Metanephros (tissue), 2 donors: Measurements from ENCODE around the gene TCF3. TPM values are rescaled to one million over a fixed set of nuclear protein-coding genes. Genes with fewer than 3 reads are reported as not detected.

Experiments used
- small RNA-seq: library from RNA; depleted of rRNA; stranded (forward); fragments of <200 nt; gene quantifications from one replicate; pipeline ENCODE3, GENCODE V24; 2014; ENCODE audit warnings: low replicate concordance
- total RNA-seq: library from RNA; depleted of rRNA; stranded (reverse); fragments of >200 nt; gene quantifications from one replicate; pipeline ENCODE4 v1.2.3, GENCODE V29; 2014

The TCF3 gene
- total RNA-seq = 80.4 TPM

DNA sequence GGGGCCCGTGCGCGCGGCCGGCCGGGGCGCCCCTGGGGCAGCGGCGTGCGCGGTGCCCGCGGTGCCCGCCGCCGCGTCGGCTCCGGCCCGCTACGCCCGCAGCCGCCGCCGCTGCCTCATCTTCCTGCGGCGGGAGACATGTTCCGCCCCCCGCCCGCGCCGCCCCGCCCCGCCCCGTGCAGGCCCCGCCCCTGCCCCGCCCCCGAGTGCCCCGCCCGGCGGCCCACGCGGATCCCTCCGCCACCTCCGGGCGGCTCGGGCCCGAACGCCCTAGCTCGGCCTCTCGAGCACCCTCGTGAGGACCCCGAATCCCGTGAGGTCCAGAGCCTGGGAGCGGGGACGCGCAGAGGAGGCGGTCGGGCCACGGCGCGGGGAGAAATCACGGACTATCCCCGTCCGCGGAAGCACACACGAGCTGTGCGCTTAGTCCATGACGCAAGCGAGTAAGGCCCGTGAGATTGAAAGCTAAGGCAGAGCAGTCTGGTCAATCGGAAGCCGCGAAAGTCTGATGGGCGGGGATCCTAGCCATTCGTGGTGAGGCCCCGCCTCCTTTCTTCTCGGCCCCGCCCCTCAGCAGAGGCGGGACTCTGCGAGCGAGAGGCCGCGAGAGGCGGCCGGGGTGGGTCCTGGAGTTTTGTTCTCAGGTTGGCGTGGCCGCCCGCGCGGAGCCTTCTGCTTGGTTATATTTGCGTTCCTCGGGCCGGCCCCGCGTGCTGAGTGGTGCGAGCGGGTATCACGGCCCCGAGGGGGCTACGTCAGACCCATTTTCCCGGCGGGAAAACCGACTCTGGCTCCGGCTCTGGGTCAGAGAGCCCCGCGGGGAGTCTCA, at the start of gene TCF3:
TSS of gene TCF3 (minus strand) at position 145 of the 829 bp plus-strand sequence. CDS start 2,367 bp downstream, outside the sequence.

DNA sequence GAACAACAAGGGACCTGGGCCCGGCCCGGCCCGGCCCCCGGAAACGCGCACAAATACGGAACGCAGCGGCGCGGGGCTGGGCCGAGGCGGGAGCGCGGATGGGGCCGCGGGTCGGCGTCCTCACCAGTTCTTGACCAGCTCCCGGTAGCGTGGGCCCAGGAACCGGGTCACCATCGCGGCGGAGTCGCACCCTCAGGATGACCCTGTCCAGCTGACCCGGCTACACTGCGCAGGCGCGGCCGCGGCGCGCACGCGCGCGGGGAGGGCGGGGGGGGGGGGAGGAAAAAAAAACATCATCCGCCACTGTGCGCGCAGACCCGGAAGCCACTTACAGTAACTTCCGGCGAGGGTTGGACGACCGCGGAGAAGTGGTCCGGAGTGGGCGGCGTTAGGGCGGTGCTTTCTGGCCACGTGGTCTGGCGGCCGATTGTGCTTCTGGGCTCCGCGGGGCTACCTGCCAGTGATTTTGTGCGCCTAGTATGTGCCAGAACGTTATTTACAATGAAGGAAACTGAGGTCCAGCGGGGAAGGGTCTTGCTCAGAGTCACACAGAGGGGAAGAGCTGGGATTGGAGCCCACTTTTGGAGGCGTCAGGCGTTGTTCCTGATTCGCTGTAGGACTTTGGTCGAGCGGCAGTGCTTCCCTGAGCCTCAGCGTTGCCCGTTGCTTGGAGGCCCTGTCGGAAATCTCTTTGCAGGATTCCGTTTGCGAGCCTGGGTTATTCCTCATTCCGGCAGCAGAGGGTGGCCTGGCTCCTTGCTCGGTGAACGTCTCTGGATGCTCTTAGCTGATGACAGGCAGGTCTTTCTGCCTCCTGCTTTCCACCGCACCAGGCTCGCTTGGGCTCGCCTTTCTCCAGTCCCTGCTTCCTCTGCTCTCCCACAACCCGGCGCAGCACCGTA, 46.9 kb downstream of the TCF3 start, which contains the start of gene UQCR11:
TSS of gene UQCR11 (minus strand) at position 227 of the 902 bp plus-strand sequence. CDS start at position 174, 53 bp downstream.

DNA sequence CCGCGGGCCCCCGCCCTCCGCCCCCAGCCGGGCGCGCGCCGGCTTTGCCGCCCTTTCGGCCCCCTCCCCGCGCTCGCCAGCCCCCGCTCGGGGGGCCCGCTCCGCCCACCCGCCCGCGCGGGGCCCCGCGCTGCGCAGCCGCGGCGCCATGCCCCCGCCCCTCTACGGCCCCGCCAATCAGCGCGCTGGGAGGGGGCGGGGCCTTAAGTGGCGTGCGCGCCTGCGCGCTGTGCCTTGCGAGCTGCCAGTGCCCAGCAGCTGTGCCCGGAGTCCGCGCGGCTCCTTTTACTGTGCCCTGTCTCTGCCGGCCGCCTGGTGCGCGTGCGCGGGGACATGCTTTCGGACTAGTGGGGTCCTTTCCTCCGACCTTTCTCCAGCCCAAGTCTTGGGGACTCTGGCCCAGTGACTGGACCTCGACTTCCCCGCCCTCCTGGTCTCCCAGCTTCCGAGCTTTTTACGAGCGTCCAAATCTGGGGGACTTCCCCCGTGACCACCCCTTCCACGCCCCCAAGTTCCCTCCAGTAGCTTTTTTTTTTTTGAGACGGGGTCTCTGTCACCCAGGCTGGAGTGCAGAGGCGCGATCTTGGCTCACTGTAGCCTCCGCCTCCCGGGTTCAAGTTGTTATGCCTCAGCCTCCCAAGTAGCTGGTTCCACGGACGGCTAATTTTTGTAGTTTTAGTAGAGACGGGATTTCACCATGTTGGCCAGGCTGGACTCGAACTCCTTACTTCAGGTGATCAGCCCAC, 59.5 kb downstream of the TCF3 start, which contains the start of gene MBD3:
TSS of gene MBD3 (minus strand) at position 111 of the 746 bp plus-strand sequence. CDS start 234 bp downstream, outside the sequence.

DNA sequence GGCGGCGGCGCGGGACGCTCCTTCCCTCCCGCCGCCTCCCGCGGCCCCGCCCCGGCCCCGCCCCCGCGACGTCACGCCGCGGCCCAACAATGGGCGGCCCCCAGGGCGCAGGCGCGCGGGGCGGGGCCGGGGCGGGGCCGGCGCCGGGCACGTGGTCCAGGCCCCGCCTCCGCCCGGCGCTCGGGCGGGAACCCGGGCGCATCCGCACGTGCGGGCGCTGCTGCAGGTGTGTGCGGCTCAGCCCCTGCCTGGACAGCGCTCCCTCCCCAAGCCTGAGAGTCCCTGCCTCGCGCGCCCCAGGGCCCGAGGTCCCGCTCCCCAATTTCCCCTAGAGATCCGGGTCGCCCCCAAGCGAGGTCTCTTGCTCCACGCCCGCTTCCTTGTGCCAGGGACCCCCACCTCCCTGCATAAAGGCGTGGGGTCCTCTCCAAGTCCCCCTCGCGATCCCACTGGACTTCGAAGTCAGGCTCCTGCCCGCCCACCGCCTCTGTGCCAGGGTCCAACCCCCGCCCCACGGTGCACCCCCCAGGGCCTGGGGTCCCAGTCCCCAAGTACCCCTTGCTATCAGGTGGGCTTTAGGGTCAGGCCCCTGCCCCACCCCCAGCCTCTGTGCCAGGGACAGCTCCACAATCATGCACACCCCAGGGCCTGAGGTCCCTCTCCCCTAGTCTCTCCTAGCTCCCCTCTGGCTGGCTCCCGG, 83.9 kb downstream of the TCF3 start, which contains the start of gene MEX3D:
TSS of gene MEX3D (minus strand) at position 6 of the 700 bp plus-strand sequence. CDS start 267 bp downstream, outside the sequence.

Small RNA genes lying within 50 kb of the gene (small RNA-seq; reads per million reads assigned to genes)
- gene AC005943.2 (not detected), gene RN7SL477P (not detected), gene RNU6-1223P (not detected)

Other genes starting within 250 kb of the TCF3 start
- 59.6 TPM for gene DAZAP1, start 245.0 kb downstream of the TCF3 start, total RNA-seq
- 697 TPM for gene RPS15, start 214.2 kb downstream of the TCF3 start, total RNA-seq
- 1.7 TPM for gene APC2, start 202.5 kb downstream of the TCF3 start, total RNA-seq
- 37.7 TPM for gene C19orf25, start 173.4 kb downstream of the TCF3 start, total RNA-seq
- 9.4 TPM for gene PCSK4, start 162.3 kb downstream of the TCF3 start, total RNA-seq
- gene REEP6, start 161.4 kb downstream of the TCF3 start, total RNA-seq = 4.0 TPM
- gene ADAMTSL5, start 139.6 kb downstream of the TCF3 start, total RNA-seq = 2.7 TPM
- gene PLK5, start 128.5 kb downstream of the TCF3 start, total RNA-seq = 0.12 TPM
- 52.7 TPM for gene MEX3D, start 84.3 kb downstream of the TCF3 start, total RNA-seq
- 74.8 TPM for gene MBD3, start 59.8 kb downstream of the TCF3 start, total RNA-seq
- 49.7 TPM for gene UQCR11, start 47.2 kb downstream of the TCF3 start, total RNA-seq
- gene ONECUT3, start 100.9 kb upstream of the TCF3 start, total RNA-seq = not detected
- gene ATP8B3, start 159.7 kb upstream of the TCF3 start, total RNA-seq = 1.9 TPM
- 30.2 TPM for gene REXO1, start 195.9 kb upstream of the TCF3 start, total RNA-seq
- 9.1 TPM for gene KLF16, start 211.0 kb upstream of the TCF3 start, total RNA-seq
- 64.2 TPM for gene ABHD17A, start 232.9 kb upstream of the TCF3 start, total RNA-seq